Melanocyte of skin (primary cell): Measurements from ENCODE around the gene P4HA2. TPM values are rescaled to one million over a fixed set of nuclear protein-coding genes. Genes with fewer than 3 reads are reported as not detected.

Experiments
- small RNA-seq, 2 donors: library from RNA; depleted of rRNA; stranded (forward); fragments of <200 nt; gene quantifications; one replicate each; pipeline ENCODE3, GENCODE V24; 2012
- total RNA-seq, 2 donors: library from RNA; depleted of rRNA; stranded (reverse); fragments of >200 nt; gene quantifications; 2 replicates each; pipeline ENCODE4 v1.2.3, GENCODE V29; 2012

The P4HA2 gene
- 10 to 100 TPM; 36.5 to 36.6 TPM for total RNA-seq

DNA sequence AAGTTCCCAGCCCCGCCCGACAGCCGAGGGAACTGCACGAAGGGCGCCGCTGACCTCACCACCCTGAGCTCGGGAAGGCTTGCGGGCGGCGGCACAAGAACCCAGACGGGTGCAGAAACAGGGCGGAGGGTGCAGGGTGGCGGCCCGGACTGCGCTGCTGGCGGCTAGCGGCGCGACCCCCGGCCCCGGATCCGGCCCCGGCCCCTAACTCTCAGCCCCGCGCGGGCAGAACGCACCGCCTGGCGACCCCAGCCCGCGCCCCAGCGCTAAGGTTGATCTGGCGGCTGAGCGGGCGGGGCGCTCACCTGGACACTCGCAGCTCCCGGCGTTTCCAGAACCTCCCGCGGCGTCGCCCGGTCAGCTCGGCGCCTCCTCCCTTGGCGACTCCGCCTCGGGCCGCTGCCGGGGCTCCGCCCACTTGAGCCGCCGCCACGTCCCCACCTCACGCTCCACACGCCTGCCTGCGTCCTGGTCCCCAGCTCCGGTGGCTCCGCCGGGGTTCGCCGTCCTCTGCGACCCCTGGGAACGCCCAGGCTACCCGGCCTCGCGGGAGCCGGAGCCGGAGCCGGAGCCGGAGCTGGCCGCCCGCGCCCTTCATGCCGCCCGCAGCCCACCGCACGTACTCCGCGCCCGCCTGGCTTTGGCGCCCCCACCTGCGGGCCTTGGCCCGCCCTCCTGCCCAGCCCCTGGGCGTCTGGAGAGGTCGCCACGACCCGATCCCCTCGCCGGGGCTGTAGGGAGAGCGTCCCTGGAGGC is at the start of gene P4HA2:
Gene P4HA2, minus strand, starts transcription at position 369 of the 756 bp plus-strand sequence. CDS start 9,227 bp downstream, outside the sequence.

DNA sequence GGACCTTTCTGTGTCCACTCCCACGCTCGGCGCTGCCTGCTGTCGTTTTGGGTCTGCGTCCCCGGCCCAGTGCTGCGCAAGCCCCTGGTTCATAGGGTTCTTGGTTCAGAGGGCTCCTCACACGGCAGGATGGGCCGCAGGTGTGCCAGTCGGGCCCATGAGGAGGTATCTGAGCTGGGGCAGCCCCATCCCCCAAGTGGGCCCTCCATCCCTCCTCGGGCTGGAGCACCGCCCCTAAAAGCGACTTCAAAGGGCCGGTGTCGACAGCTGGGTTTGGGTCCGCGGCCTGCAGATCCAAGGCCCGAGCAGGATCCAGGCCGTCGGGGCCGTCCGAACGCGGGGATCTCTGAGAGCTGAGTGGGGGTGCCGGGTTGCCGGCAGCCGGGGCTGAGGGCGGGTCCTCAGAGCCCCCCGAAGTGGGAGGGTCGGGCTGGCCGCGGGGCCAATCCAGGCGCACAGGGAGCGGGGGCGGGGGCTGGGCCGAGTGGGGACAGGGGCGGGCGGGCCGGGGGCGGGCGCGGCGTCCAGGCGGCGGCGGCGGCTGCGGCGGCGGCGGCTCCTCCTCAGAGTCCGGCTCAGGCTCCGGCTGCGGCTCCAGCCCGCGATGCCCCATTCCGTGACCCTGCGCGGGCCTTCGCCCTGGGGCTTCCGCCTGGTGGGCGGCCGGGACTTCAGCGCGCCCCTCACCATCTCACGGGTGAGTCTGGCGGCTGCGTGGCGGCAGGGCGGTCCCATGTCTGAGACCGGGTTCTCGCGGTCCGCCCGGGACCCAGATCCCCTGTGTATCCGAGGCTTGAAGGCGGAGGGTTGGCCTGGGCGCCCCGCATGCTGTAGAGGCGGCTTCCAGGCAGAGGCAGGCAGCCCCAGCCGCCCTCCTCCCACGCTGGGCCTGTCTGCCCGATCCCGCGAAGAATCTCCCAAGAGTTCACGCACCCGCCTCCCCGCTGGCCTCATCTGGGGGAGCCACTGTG is 29.8 kb upstream of the P4HA2 start, which contains the start of gene PDLIM4:
Gene PDLIM4, plus strand, starts transcription at position 566 of the 971 bp plus-strand sequence. Its CDS starts 39 bp downstream, at position 605.

Small RNA genes lying within 50 kb of the gene (small RNA-seq; reads per million reads assigned to genes)
- 0 reads per million in 2 donors for gene AC063976.4

Other genes starting within 250 kb of the P4HA2 start
- 1 to 10 TPM in 1 of 2 donors, under 1 TPM in 1; under 0.01 to 1.0 TPM for gene ACSL6, start 216.2 kb downstream of the P4HA2 start, total RNA-seq
- gene IL3, start 167.2 kb downstream of the P4HA2 start, total RNA-seq, result not detected
- gene CSF2, start 154.1 kb downstream of the P4HA2 start, total RNA-seq, result not detected
- gene PDLIM4, start 29.8 kb upstream of the P4HA2 start, total RNA-seq, result 10 to 100 TPM; 13.7 to 59.9 TPM
- under 1 TPM; 0.67 to 0.69 TPM for gene SLC22A4, start 66.5 kb upstream of the P4HA2 start, total RNA-seq
- 1 to 10 TPM; 3.3 to 5.2 TPM for gene SLC22A5, start 141.9 kb upstream of the P4HA2 start, total RNA-seq